HG03565 (cell line): ENCODE measurements around the gene SMG7.

Experiments used
- ATAC-seq: cut with Tn5 transposase; IDR thresholded peaks from one replicate; pipeline ENCODE4 v1.9.1; 2021; ENCODE audit warnings: mild to moderate bottlenecking, moderate library complexity; ENCODE audit not compliant: unreplicated experiment

SMG7 gene

GRCh38 chr1:183562701-183563100 is 90.4 kb downstream of the SMG7 start:
- ATAC-seq: no peak

GRCh38 chr1:183565261-183565660 is 93.0 kb downstream of the SMG7 start:
- no peak for ATAC-seq

- ATAC-seq: no peak
These were observed 93.7 kb downstream of the SMG7 start for GRCh38 chr1:183566026-183566425.

- ATAC-seq: peak; percentile 72
These were observed 95.3 kb downstream of the SMG7 start for GRCh38 chr1:183567584-183567983.

GRCh38 chr1:183568176-183569021 is 96.1 kb downstream of the SMG7 start:
- no peak for ATAC-seq

GRCh38 chr1:183569141-183569540 is 96.8 kb downstream of the SMG7 start:
- ATAC-seq: no peak

- ATAC-seq: no peak
These were observed 97.5 kb downstream of the SMG7 start for GRCh38 chr1:183569801-183570200.

GRCh38 chr1:183570451-183570850 is 98.2 kb downstream of the SMG7 start:
- ATAC-seq: no peak

GRCh38 chr1:183571678-183572268 is 99.5 kb downstream of the SMG7 start:
- ATAC-seq: no peak

- ATAC-seq: no peak
These were observed 100.4 kb downstream of the SMG7 start for GRCh38 chr1:183572721-183573120.

GRCh38 chr1:183575606-183576005 is 103.3 kb downstream of the SMG7 start:
- no peak for ATAC-seq

GRCh38 chr1:183576537-183576936 is 104.2 kb downstream of the SMG7 start:
- no peak for ATAC-seq

- no peak for ATAC-seq
These were observed 105.7 kb downstream of the SMG7 start for GRCh38 chr1:183577897-183578465.

- ATAC-seq: no peak
These were observed 106.6 kb downstream of the SMG7 start for GRCh38 chr1:183578856-183579255.

GRCh38 chr1:183580281-183580682 is 108.0 kb downstream of the SMG7 start:
- ATAC-seq: peak; percentile 53

- no peak for ATAC-seq
These were observed 109.9 kb downstream of the SMG7 start for GRCh38 chr1:183582021-183582713.

- no peak for ATAC-seq
These were observed 111.2 kb downstream of the SMG7 start for GRCh38 chr1:183583466-183583865.

GRCh38 chr1:183584147-183584546 is 111.8 kb downstream of the SMG7 start:
- ATAC-seq: no peak

GRCh38 chr1:183585038-183585437 is 112.7 kb downstream of the SMG7 start:
- no peak for ATAC-seq

- no peak for ATAC-seq
These were observed 114.2 kb downstream of the SMG7 start for GRCh38 chr1:183586455-183586854.

GRCh38 chr1:183586926-183587325 is 114.6 kb downstream of the SMG7 start:
- no peak for ATAC-seq

- ATAC-seq: no peak
These were observed 116.5 kb downstream of the SMG7 start for GRCh38 chr1:183588827-183589226.
